Immature natural killer cell (primary cell): Measurements from ENCODE around the gene SSBP3. TPM values are rescaled to one million over a fixed set of nuclear protein-coding genes. Genes with fewer than 3 reads are reported as not detected.

Experiments
- DNase-seq, 3 donors: peaks; one replicate each; pipeline ENCODE4 v3.0.0; 2022; ENCODE audit warnings: mixed read lengths in 1 of 3
- H3K27ac Mint-ChIP-seq, 6 donors: one replicate each; pipeline ENCODE4 v1.8.0; 2020; ENCODE audit warnings: mixed read lengths in 6 of 6, mild to moderate bottlenecking in 5 of 6, inconsistent platforms in 4 of 6, moderate library complexity in 3 of 6
- H3K27me3 Mint-ChIP-seq, 3 donors: one replicate each; pipeline ENCODE4 v1.8.0; 2020 to 2021; ENCODE audit warnings: low read depth in 3 of 3, mild to moderate bottlenecking in 3 of 3, mixed read lengths in 3 of 3, moderate library complexity in 3 of 3, inconsistent platforms in 1 of 3
- H3K36me3 Mint-ChIP-seq, 3 donors: one replicate each; pipeline ENCODE4 v1.8.0; 2020; ENCODE audit warnings: mixed read lengths in 3 of 3, inconsistent platforms in 2 of 3, mild to moderate bottlenecking in 2 of 3
- H3K4me1 Mint-ChIP-seq, 2 donors: one replicate each; pipeline ENCODE4 v1.8.0; 2020; ENCODE audit warnings: inconsistent platforms in 2 of 2, mild to moderate bottlenecking in 2 of 2, mixed read lengths in 2 of 2, moderate library complexity in 1 of 2
- H3K4me3 Mint-ChIP-seq, 5 donors: one replicate each; pipeline ENCODE4 v1.8.0; 2020; ENCODE audit warnings: mild to moderate bottlenecking in 5 of 5, mixed read lengths in 5 of 5, inconsistent platforms in 3 of 5, moderate library complexity in 3 of 5
- H3K9me3 Mint-ChIP-seq, 6 donors: one replicate each; pipeline ENCODE4 v1.8.0; 2020; ENCODE audit warnings: mild to moderate bottlenecking in 6 of 6, mixed read lengths in 6 of 6, inconsistent platforms in 4 of 6, moderate library complexity in 3 of 6
- polyA plus RNA-seq, 3 donors: library from polyadenylated mRNA; unstranded; fragments of 300-500 nt; fragmentation: Illumina TruSeq; gene quantifications; one replicate each; pipeline ENCODE4 v1.2.3, GENCODE V29; 2021

SSBP3 gene
- polyA plus RNA-seq, 3 donors from 2014 or later = 19.8 to 30.1 (median 21.1) TPM

DNA sequence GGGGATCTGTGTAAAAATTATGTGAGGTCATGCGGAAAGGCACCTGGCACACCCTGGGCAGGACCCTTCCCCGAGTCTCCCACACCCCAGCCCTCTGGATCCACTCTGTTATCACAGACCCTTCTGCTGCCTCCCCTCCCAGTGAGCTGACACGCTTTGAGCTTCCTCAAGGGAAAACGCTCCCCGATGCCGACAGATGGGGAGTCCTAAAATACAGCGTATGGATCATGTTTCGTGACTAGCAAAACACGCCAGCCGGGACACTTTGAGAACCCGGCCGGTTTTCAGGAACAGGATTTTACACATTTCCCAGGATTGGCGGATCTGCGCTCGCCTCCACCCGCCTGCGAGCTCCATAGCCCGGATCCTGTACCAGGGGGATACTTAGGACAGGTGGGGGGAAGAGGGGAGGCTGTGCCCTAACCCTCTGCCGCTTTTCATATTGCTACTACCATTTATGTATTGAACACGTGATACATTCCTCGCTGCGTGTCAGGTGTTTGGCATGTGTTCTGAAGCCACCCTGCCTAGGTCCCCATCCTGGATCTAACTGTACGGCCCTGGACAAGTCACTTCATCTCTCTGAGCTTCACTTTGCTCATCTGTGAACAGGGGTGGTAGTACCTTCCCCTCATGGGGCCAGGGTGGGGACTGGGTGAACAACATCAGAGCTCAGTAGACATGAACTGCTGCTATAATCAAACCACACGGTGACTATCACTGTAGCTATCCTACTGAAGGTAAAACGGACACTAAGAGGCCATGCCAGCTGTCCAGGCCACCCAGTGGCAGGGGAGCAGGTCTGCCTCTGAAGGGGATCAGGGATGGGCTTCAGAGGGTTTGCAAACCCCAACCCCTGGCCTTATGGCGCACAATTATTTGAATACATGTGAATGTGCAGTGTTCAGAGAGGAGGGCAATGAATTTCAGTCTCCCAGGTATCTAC is 63.2 kb downstream of the SSBP3 start:
- no peak for DNase-seq
- no peaks in the 10 kb centered on the region for H3K9me3 Mint-ChIP-seq
- H3K4me1 Mint-ChIP-seq = peaks cover 82 to 85% of the 10 kb centered on the region in 2 donors
- H3K27ac Mint-ChIP-seq = peak overlapping the region; percentile 21 to 64 (median 32)
- no peaks in the 10 kb centered on the region for H3K36me3 Mint-ChIP-seq
- peaks cover 0 to 4% (median 3%) of the 10 kb centered on the region in 3 donors for H3K27me3 Mint-ChIP-seq
- H3K4me3 Mint-ChIP-seq = no peak overlapping the region

DNA sequence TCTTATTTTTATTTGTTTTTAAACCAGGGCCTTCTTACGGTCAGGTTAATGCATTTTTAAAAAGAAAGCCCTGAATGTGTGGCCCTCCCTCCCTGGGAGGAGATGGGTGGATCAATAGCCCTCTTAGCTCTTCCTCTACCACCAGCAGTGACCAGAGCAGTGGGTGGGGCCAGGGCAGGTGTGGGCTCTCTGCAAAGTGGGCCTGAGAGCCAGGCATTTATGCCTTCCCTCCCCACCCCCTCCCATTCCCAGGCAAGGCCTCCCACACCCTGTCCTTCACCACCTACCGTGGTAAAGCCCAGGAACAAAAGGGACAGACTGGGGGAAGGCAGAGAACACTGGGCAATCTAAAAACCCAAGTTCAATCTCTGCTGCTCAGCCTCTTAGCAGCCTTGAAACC is 63.9 kb downstream of the SSBP3 start:
- no peaks in the 10 kb centered on the region for H3K36me3 Mint-ChIP-seq
- no peak for DNase-seq
- H3K27me3 Mint-ChIP-seq = peaks cover 0 to 4% (median 3%) of the 10 kb centered on the region in 3 donors
- H3K9me3 Mint-ChIP-seq = no peaks in the 10 kb centered on the region
- H3K4me3 Mint-ChIP-seq = no peak overlapping the region
- peaks cover 77 to 83% of the 10 kb centered on the region in 2 donors for H3K4me1 Mint-ChIP-seq
- peak overlapping the region in 1 of 6 donors; percentile 64 for H3K27ac Mint-ChIP-seq

DNA sequence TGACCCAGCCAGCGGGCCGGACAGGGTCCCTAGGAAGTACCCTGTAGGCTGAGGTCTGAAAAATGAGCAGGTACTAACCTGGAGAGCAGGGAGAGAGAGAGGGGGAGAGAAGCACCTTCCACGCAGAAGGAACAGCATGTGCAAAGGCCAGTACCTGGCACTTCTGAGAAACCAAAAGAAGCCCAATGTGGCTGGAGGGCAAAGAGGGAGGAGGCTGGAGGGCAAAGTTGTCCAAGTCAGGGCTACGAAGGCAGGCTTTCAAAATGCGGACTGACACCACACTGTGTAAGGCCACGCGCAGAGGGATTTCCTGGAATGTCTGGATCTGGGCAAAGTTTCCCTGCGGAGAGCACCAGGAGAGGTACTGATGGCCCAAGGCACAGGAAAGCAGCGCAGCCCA is 64.4 kb downstream of the SSBP3 start:
- Mint-ChIP-seq H3K27ac (peak overlapping the region in 5 of 6 donors; percentile 16 to 53 (median 32)), H3K9me3 (no peaks in the 10 kb centered on the region), H3K4me1 (peaks cover 79 to 85% of the 10 kb centered on the region in 2 donors), H3K27me3 (peaks cover 0 to 4% (median 3%) of the 10 kb centered on the region in 3 donors), H3K4me3 (no peak overlapping the region), H3K36me3 (no peaks in the 10 kb centered on the region)
- DNase-seq = no peak

DNA sequence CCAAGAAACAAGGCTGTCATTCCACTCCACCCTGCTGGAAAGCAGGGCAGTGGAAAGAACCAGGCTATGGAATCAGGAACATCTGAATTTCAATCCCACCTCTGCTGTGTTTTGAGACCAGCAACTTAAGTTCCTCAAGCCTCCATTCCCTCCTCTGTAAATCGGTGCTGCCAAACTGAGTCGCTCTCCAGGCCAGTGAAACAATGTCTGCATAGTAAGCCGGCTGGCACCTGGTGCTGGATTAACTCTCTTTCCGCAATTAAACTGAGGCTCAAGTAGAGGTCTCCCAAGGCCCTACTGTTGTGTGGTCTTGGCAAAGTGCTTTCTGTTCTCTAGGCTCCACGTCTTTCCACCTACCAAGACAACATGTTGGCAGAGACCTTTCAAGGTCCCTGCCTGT is 65.3 kb downstream of the SSBP3 start:
- Mint-ChIP-seq H3K36me3 (no peaks in the 10 kb centered on the region), H3K4me1 (peaks cover 84 to 94% of the 10 kb centered on the region in 2 donors), H3K9me3 (no peaks in the 10 kb centered on the region), H3K4me3 (no peak overlapping the region), H3K27me3 (peaks cover 0 to 4% (median 3%) of the 10 kb centered on the region in 3 donors), H3K27ac (peak overlapping the region in 5 of 6 donors; percentile 12 to 76 (median 61))
- DNase-seq = no peak

DNA sequence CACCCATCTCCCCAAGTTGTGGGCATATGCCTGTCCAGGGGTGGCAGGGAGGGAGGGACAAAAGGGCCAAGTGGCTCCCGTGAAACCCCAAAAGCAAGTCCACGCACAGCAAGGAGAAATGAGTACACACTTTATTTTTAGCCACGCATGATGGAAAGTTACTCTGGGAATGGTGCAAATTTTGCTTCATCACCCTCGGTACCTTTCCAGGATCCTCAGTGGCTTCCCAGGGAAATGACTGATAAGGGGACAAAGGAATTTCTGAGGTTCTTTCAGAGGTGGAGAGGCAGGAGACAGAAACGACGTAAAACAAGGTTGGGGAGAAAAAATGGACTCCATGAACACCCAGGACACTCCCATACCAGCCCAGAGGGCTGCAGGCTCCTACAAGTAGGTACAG is 65.8 kb downstream of the SSBP3 start:
- Mint-ChIP-seq H3K4me3 (no peak overlapping the region), H3K4me1 (peaks cover 85 to 96% of the 10 kb centered on the region in 2 donors)

DNA sequence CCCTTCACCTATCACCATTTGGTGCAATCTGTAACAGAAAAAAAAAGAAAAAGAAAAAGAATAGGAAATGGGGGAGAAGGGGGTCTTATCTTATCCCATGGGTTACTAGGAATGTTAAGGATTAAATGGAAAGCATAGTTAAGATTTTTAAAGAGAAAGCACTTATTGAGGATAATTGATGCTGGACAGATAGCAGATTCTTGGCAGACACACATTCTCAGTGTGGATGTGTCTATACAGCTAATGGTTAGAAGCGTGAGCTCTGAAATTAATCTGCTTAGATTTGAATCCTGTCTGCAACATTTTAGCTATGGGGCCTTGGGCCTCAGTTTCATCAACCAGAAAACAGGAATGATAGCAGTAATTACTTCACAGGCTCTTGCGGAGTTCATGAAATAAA is 67.1 kb downstream of the SSBP3 start:
- H3K4me3 Mint-ChIP-seq = peak overlapping the region in 1 of 5 donors; percentile 27
- H3K36me3 Mint-ChIP-seq = no peaks in the 10 kb centered on the region
- peak overlapping the region in 4 of 6 donors; percentile 9 to 80 (median 50) for H3K27ac Mint-ChIP-seq
- DNase-seq = no peak
- H3K27me3 Mint-ChIP-seq = peaks cover 0 to 4% (median 3%) of the 10 kb centered on the region in 3 donors
- no peaks in the 10 kb centered on the region for H3K9me3 Mint-ChIP-seq
- H3K4me1 Mint-ChIP-seq = peaks cover 86 to 96% of the 10 kb centered on the region in 2 donors

More for the DNA sequence above, 65.8 kb downstream of the SSBP3 start:
- Mint-ChIP-seq H3K36me3 (no peaks in the 10 kb centered on the region), H3K9me3 (no peaks in the 10 kb centered on the region), H3K27me3 (peaks cover 0 to 4% (median 3%) of the 10 kb centered on the region in 3 donors), H3K27ac (peak overlapping the region in 3 of 6 donors; percentile 34 to 53 (median 39))
- no peak for DNase-seq

DNA sequence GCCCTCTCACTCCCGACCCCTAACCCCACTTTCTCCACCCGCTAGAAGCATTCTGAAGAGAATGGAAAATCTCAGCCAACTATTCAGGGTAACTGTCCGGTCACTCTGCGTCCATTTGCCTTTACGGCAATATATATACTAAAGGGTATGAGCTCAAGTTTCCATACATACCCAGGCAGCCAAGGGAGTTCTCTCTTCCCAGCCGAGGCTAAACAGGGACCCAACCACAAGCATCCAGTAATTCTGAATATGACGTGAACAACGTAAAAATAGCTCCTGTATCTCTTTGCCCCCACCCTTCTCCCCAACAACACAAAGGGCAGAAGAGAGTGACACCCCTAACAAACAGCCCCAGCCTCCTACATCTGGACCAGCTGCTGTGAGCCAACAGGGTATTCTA is 67.7 kb downstream of the SSBP3 start:
- H3K4me1 Mint-ChIP-seq = peaks cover 84 to 94% of the 10 kb centered on the region in 2 donors
- no peaks in the 10 kb centered on the region for H3K36me3 Mint-ChIP-seq
- no peak for DNase-seq
- H3K27ac Mint-ChIP-seq = peak overlapping the region; percentile 32 to 79 (median 78)
- peak overlapping the region in 2 of 5 donors; percentile 6 to 35 for H3K4me3 Mint-ChIP-seq
- H3K9me3 Mint-ChIP-seq = no peaks in the 10 kb centered on the region
- H3K27me3 Mint-ChIP-seq = peaks cover 0 to 3% (median 1%) of the 10 kb centered on the region in 3 donors

DNA sequence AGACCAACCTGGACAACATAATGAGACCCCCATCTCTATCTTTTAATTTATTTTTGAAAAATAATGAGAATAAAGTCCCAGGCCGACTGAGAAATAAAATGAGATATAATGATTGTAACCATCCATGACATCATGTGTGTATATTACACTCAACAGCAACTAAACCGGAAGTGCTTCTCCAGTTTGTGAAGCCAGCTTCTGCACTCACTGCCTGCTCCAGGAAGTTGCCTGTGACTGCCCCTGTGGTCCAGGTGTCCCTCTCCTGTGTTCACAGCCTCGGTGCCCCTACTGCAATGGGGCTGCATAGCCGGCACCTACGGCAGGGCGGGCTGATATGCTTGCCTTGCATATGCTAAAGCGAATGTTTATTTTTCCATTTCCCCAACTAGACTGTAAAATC is 68.3 kb downstream of the SSBP3 start:
- Mint-ChIP-seq H3K27ac (peak overlapping the region; percentile 30 to 79 (median 78)), H3K4me1 (peaks cover 84 to 94% of the 10 kb centered on the region in 2 donors), H3K36me3 (no peaks in the 10 kb centered on the region), H3K4me3 (peak overlapping the region in 1 of 5 donors; percentile 35), H3K27me3 (peaks cover 0 to 3% (median 1%) of the 10 kb centered on the region in 3 donors), H3K9me3 (no peaks in the 10 kb centered on the region)
- peak; percentile 13 to 16 (median 15) for DNase-seq

DNA sequence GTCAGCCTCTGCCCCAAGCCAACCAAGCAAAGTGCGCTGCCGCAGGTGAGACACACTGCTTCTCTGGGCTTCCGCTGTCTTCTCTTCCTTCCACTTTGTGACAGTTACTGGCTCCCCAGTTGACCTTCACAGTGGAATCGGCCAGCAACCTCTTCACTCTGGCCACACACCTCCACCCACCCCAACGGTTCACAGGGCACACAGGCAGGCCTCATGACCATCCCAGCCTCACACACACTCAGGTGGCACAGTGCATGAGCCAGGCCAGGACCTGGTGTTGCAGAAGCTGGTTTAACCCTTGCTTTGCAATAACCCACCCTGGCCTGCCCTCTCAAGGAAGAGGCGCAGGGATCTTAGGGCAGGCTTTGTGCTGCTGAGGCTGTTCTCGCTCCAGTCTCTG is 69.2 kb downstream of the SSBP3 start:
- no peaks in the 10 kb centered on the region for H3K9me3 Mint-ChIP-seq
- H3K36me3 Mint-ChIP-seq = no peaks in the 10 kb centered on the region
- peak overlapping the region in 4 of 6 donors; percentile 30 to 59 (median 42) for H3K27ac Mint-ChIP-seq
- peak overlapping the region in 1 of 5 donors; percentile 20 for H3K4me3 Mint-ChIP-seq
- H3K4me1 Mint-ChIP-seq = peaks cover 85 to 94% of the 10 kb centered on the region in 2 donors
- no peak for DNase-seq
- H3K27me3 Mint-ChIP-seq = peaks cover under 1 to 4% (median 1%) of the 10 kb centered on the region in 3 donors

DNA sequence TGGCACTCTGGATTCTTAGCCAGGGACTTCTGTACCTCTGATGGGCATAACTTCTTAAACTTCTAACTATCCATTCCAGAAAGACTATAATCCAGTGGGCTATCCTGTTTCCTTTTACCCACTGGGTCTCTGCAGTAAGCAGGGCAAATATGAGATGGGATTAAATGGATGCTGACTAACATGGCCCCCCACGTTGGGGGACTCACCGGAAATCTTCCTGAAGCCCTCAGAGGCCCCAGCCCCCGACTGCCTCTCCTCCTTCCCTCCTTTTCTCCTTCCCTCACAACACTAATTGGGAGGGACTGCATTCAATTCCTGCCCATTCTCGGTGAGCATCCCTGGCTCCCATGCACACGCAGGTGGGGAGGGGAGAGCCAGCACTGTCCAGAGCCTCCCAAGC is 70.1 kb downstream of the SSBP3 start:
- Mint-ChIP-seq H3K4me3 (no peak overlapping the region), H3K27ac (peak overlapping the region in 2 of 6 donors; percentile 78 to 81), H3K36me3 (no peaks in the 10 kb centered on the region), H3K9me3 (no peaks in the 10 kb centered on the region), H3K4me1 (peaks cover 85 to 94% of the 10 kb centered on the region in 2 donors), H3K27me3 (peaks cover 0 to 5% (median 2%) of the 10 kb centered on the region in 3 donors)
- DNase-seq = no peak

DNA sequence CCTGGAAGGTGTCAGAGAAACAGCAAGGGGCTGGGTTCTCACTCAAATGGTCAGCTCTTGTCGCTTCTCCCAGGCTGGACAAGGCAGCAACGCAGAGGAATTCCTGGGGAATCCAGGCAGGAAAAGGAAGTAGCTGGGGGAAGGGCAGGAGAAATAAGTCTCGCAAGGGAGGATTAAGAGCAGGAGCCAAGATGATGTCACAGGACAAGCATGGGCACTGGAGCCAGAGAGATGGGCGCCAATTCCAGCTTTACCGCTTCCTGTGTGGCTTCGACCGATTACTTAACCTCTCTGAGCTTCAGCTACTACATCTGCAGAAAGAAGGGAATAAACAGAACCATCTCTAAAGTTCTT is 70.5 kb downstream of the SSBP3 start:
- H3K9me3 Mint-ChIP-seq = no peaks in the 10 kb centered on the region
- H3K36me3 Mint-ChIP-seq = no peaks in the 10 kb centered on the region
- DNase-seq = no peak
- H3K27me3 Mint-ChIP-seq = peaks cover 0 to 5% (median 2%) of the 10 kb centered on the region in 3 donors
- H3K4me1 Mint-ChIP-seq = peaks cover 86 to 94% of the 10 kb centered on the region in 2 donors
- peak overlapping the region in 5 of 6 donors; percentile 23 to 81 (median 67) for H3K27ac Mint-ChIP-seq
- no peak overlapping the region for H3K4me3 Mint-ChIP-seq

DNA sequence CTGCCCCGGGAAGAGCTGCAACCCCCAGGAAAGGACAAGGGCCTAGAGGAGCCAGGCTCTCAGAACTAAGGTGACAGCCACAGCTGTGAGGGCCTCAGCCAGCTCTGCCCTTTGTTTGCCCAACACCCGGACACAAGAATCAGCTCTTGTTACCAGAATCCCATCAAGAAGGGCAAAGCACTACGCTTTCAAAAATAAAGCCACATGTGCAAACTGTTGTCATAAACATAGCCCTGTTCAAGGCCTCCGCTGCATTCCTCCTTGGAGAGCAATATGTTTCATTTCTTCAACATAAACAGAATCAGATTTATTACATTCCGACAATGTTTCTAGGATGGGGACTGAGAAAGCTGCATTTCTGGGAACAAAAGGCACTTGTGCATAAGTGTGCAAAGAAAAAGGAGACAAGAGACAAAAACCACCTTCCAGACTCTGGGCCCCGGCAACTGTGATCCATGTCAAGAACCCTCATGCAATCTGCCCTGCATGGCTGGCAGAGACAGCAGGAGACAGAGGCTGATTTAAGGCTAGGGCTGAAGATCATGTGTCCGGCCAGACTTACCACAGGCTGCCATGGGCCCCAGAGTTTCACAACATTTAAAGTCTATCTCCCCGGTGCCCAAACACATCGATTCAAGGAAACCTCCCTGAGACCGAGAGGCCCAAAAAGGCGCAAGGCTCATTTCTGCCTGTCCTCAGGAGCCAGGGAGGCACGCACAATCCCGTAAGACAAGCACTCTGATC is 71.0 kb downstream of the SSBP3 start:
- Mint-ChIP-seq H3K36me3 (no peaks in the 10 kb centered on the region), H3K4me3 (peak overlapping the region in 1 of 5 donors; percentile 15), H3K4me1 (peaks cover 87 to 94% of the 10 kb centered on the region in 2 donors), H3K27me3 (peaks cover 0 to 2% (median 2%) of the 10 kb centered on the region in 3 donors), H3K27ac (peak overlapping the region; percentile 35 to 81 (median 65)), H3K9me3 (no peaks in the 10 kb centered on the region)
- no peak for DNase-seq

DNA sequence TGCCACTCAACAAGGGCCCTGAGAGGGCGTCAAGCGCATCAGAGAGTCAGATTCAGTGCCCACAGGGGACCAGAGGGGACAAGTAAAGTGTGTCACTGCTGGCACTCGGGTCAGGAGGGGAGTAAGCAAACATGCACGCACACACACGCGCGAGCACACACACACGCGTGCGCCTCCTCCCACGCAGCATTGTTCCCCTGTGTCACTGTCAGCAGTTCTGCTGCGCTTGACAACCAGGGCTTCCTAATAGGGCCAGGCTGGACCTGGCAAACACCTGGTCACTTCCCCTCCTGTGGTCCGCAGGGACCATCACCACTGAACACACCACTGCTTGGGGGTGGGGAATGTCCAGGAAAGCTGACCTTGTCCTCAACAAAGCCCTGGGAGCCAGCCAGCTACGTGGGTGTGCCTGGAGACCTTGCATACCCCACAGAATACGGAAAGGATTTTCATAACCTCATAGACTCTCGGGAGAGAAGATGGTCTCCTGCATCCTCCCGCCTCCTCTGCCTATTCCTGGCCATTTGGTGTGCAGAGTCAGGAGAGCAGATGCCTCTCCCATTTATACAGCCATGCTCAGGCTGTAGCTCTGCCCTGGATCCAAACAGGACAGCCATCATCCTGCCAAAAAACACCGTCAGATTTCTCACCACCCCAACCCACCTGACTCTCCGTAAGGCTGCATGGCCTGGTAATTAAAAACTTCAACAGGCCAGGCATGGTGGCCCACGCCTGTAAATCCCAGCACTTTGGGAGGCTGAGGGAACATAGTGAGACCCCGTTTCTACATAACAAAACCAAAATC is 73.2 kb downstream of the SSBP3 start:
- Mint-ChIP-seq H3K4me3 (peak overlapping the region in 2 of 5 donors; percentile 8 to 35), H3K27me3 (peaks cover 0 to 2% (median 2%) of the 10 kb centered on the region in 3 donors), H3K27ac (peak overlapping the region in 4 of 6 donors; percentile 43 to 85 (median 63)), H3K4me1 (peaks cover 89 to 94% of the 10 kb centered on the region in 2 donors), H3K9me3 (no peaks in the 10 kb centered on the region), H3K36me3 (no peaks in the 10 kb centered on the region)
- DNase-seq = no peak
